Chondrocyte (in vitro differentiated cells): ENCODE data around the gene FARP1. TPM values are rescaled to one million over a fixed set of nuclear protein-coding genes. Genes with fewer than 3 reads are reported as not detected.
A peak's percentile ranks its signal among the peaks of the same experiment; 100 is the strongest.
"Not testable (repeated sequence)": the region's sequence is repeated elsewhere in the genome, so short reads cannot be mapped to it uniquely, and the experiment has no call there.

Experiments
- DNase-seq: peaks from one replicate; pipeline ENCODE4 v3.0.0; 2021; ENCODE audit warnings: mixed read lengths, low spot score
- H3K27ac Mint-ChIP-seq: one replicate; pipeline ENCODE4 v1.8.0; 2021; ENCODE audit warnings: mild to moderate bottlenecking, moderate library complexity, mixed read lengths; ENCODE audit not compliant: unreplicated experiment
- H3K27me3 Mint-ChIP-seq: 2 replicates; pipeline ENCODE4 v1.8.0; 2021; ENCODE audit warnings: low read depth, mixed read lengths
- H3K36me3 Mint-ChIP-seq: 2 replicates; pipeline ENCODE4 v1.8.0; 2021; ENCODE audit warnings: low read depth, mixed read lengths
- H3K4me1 Mint-ChIP-seq: 2 replicates; pipeline ENCODE4 v1.8.0; 2021; ENCODE audit warnings: low read depth, mild to moderate bottlenecking, mixed read lengths
- H3K4me3 Mint-ChIP-seq: one replicate; pipeline ENCODE4 v1.8.0; 2021; ENCODE audit warnings: mild to moderate bottlenecking, moderate library complexity, mixed read lengths; ENCODE audit not compliant: unreplicated experiment
- H3K9me3 Mint-ChIP-seq: 2 replicates; pipeline ENCODE4 v1.8.0; 2021; ENCODE audit warnings: low read depth, mixed read lengths
- CTCF ChIP-seq: fragments of 200-600 bp; sonication (generic); IDR thresholded peaks from 2 replicates; pipeline ENCODE4 v1.5.0; 2021; ENCODE audit warnings: antibody characterized with exemption, mild to moderate bottlenecking, moderate library complexity
- total RNA-seq: library from RNA; stranded (reverse); gene quantifications from 3 replicates; pipeline ENCODE4 v1.2.1, GENCODE V29; 2021

FARP1 gene
- total RNA-seq, 1 donor from 2014 or later, result 331 TPM

GRCh38 chr13:98225036-98225940 is 82.4 kb downstream of the FARP1 start:
- no peak for TF ChIP-seq CTCF
- Mint-ChIP-seq H3K4me3 (no peak overlapping the region), H3K36me3 (peaks cover 9% of the 10 kb centered on the region), H3K4me1 (peaks cover 85% of the 10 kb centered on the region), H3K27me3 (no peaks in the 10 kb centered on the region), H3K27ac (no peak overlapping the region), H3K9me3 (no peaks in the 10 kb centered on the region)
- DNase-seq, result no peak

GRCh38 chr13:98226496-98226895 is 83.6 kb downstream of the FARP1 start:
- Mint-ChIP-seq H3K4me3 (no peak overlapping the region), H3K27me3 (no peaks in the 10 kb centered on the region), H3K9me3 (no peaks in the 10 kb centered on the region), H3K4me1 (peaks cover 81% of the 10 kb centered on the region), H3K27ac (no peak overlapping the region), H3K36me3 (peaks cover 9% of the 10 kb centered on the region)
- TF ChIP-seq CTCF, result no peak
- no peak for DNase-seq

- Mint-ChIP-seq H3K27me3 (no peaks in the 10 kb centered on the region), H3K36me3 (peaks cover 7% of the 10 kb centered on the region), H3K9me3 (no peaks in the 10 kb centered on the region), H3K27ac (peak overlapping the region; percentile 84), H3K4me3 (no peak overlapping the region), H3K4me1 (peaks cover 77% of the 10 kb centered on the region)
- no peak for TF ChIP-seq CTCF
- DNase-seq, result no peak
Observed at GRCh38 chr13:98228661-98229341, 85.9 kb downstream of the FARP1 start.

GRCh38 chr13:98230762-98231161 is 87.9 kb downstream of the FARP1 start:
- not testable (repeated sequence) for H3K9me3 Mint-ChIP-seq

GRCh38 chr13:98232456-98232855 is 89.6 kb downstream of the FARP1 start:
- Mint-ChIP-seq H3K4me1 (peaks cover 88% of the 10 kb centered on the region), H3K27ac (peak overlapping the region; percentile 91), H3K36me3 (peaks cover 2% of the 10 kb centered on the region), H3K9me3 (no peaks in the 10 kb centered on the region), H3K4me3 (no peak overlapping the region), H3K27me3 (no peaks in the 10 kb centered on the region)
- DNase-seq, result no peak
- TF ChIP-seq CTCF, result no peak

More at GRCh38 chr13:98230762-98231161, 87.9 kb downstream of the FARP1 start:
- not testable (repeated sequence) for H3K27me3 Mint-ChIP-seq, H3K36me3 Mint-ChIP-seq, H3K4me3 Mint-ChIP-seq, DNase-seq
- Mint-ChIP-seq H3K4me1 (peaks cover 86% of the 10 kb centered on the region), H3K27ac (peak overlapping the region; percentile 0)
